Calu3 (cell line): ENCODE results near the gene CCDC200. TPM values are rescaled to one million over a fixed set of nuclear protein-coding genes. Genes with fewer than 3 reads are reported as not detected.
A peak's percentile ranks its signal among the peaks of the same experiment; 100 is the strongest.

Source experiments
- BruUV-seq: library from RNA; stranded (reverse); fragments of 400-500 nt; replicated peaks from 2 replicates; lab custom pipeline; 2021; lab: Mats Ljungman, UMichigan
- CTCF ChIA-PET: fragments of 300-600 bp; sonication (Branson Sonifier 250); formaldehyde crosslinking; loops from one replicate; lab custom pipeline; 2022; ENCODE audit warnings: antibody characterized with exemption; lab: Charles Lee
- DNase-seq: peaks from one replicate; pipeline ENCODE4 v3.0.0; 2022
- H3K27ac Mint-ChIP-seq: one replicate; pipeline ENCODE4 v1.8.0; 2022; ENCODE audit warnings: mixed read lengths; ENCODE audit not compliant: unreplicated experiment
- H3K27me3 Mint-ChIP-seq: one replicate; pipeline ENCODE4 v1.8.0; 2022; ENCODE audit warnings: mixed read lengths; ENCODE audit not compliant: unreplicated experiment
- H3K36me3 Mint-ChIP-seq: one replicate; pipeline ENCODE4 v1.8.0; 2022; ENCODE audit warnings: mild to moderate bottlenecking, moderate library complexity, mixed read lengths; ENCODE audit not compliant: insufficient read depth, unreplicated experiment
- H3K4me1 Mint-ChIP-seq: one replicate; pipeline ENCODE4 v1.8.0; 2022; ENCODE audit warnings: mild to moderate bottlenecking, low read depth, mixed read lengths; ENCODE audit not compliant: unreplicated experiment
- H3K4me3 Mint-ChIP-seq: one replicate; pipeline ENCODE4 v1.8.0; 2022; ENCODE audit warnings: mild to moderate bottlenecking, low read depth, moderate library complexity, mixed read lengths; ENCODE audit not compliant: unreplicated experiment
- H3K9me3 Mint-ChIP-seq: one replicate; pipeline ENCODE4 v1.8.0; 2022; ENCODE audit warnings: low read depth, mixed read lengths; ENCODE audit not compliant: unreplicated experiment
- CTCF ChIP-seq: fragments of 200-600 bp; IDR thresholded peaks from one replicate; pipeline ENCODE4 v1.8.0; 2022; ENCODE audit warnings: antibody characterized with exemption; ENCODE audit not compliant: unreplicated experiment
- intact Hi-C: fragments of 100-400 bp; cut with micrococcal nuclease; formaldehyde crosslinking; loops from one replicate; pipeline ENCODE4 v1.10.0; 2022; ENCODE audit not compliant: unreplicated experiment
- total RNA-seq: library from RNA; stranded (reverse); gene quantifications from 2 replicates; pipeline ENCODE4 v1.2.3, GENCODE V29; 2022

Gene CCDC200
- total RNA-seq, 1 experiment from 2014 or later, result not detected

GRCh38 chr17:43175213-43176118 lies 53.0 kb downstream of the CCDC200 start:
- no peak for DNase-seq
- peaks cover 46% of the 10 kb centered on the region for H3K36me3 Mint-ChIP-seq
- peak overlapping the region; percentile 69 for H3K4me3 Mint-ChIP-seq
- CTCF ChIA-PET, result interaction anchor here (0.7 kb wide), 1 partner anchor 130 kb away, joined by 3 read pairs; no protein-coding TSS in a partner anchor
- no TSS peak for BruUV-seq
- no peaks in the 10 kb centered on the region for H3K9me3 Mint-ChIP-seq
- H3K4me1 Mint-ChIP-seq, result peaks cover 24% of the 10 kb centered on the region
- no peak for TF ChIP-seq CTCF
- H3K27ac Mint-ChIP-seq, result peak overlapping the region; percentile 93
- H3K27me3 Mint-ChIP-seq, result no peaks in the 10 kb centered on the region
- intact Hi-C loops, result no loop called here

GRCh38 chr17:43171586-43172487 lies 56.6 kb downstream of the CCDC200 start:
- CTCF ChIA-PET, result interaction anchor here (0.6 to 1.8 kb wide), 12 partner anchors 27 to 636 kb away, joined by 3 to 15 read pairs (median 4); partner anchors contain the start of genes ARL4D, BRCA1, NAGLU and RPL27
- intact Hi-C loops, result loop anchor here (2.0 to 5.0 kb wide), 2 partner anchors 43 to 150 kb away; partner anchors contain the start of gene VAT1

More at GRCh38 chr17:43171586-43172487, 56.6 kb downstream of the CCDC200 start:
- Mint-ChIP-seq H3K4me3 (no peak overlapping the region), H3K36me3 (peaks cover 28% of the 10 kb centered on the region), H3K9me3 (no peaks in the 10 kb centered on the region), H3K27me3 (no peaks in the 10 kb centered on the region), H3K4me1 (peaks cover 31% of the 10 kb centered on the region), H3K27ac (no peak overlapping the region)
- peak; percentile 42 for TF ChIP-seq CTCF
- BruUV-seq, result TSS peak; percentile 85
- DNase-seq, result peak; percentile 73

Other genes starting within 250 kb of the CCDC200 start
- 2.0 and 2.1 TPM in 2 replicates for gene PTGES3L, start 248.5 kb downstream of the CCDC200 start, total RNA-seq
- gene RUNDC1, start 248.1 kb downstream of the CCDC200 start, total RNA-seq, result 32.8 and 35.4 TPM in 2 replicates
- gene RPL27, start 230.2 kb downstream of the CCDC200 start, total RNA-seq, result 1,193 and 1,292 TPM in 2 replicates
- gene IFI35, start 221.8 kb downstream of the CCDC200 start, total RNA-seq, result 98.6 and 195 TPM in 2 replicates
- gene VAT1, start 206.2 kb downstream of the CCDC200 start, total RNA-seq, result 149 and 156 TPM in 2 replicates
- 0.15 and 0.40 TPM in 2 replicates for gene RND2, start 203.4 kb downstream of the CCDC200 start, total RNA-seq
- 62.7 and 67.1 TPM in 2 replicates for gene BRCA1, start 103.3 kb downstream of the CCDC200 start, total RNA-seq
- 89.0 and 101 TPM in 2 replicates for gene NBR1, start 57.4 kb downstream of the CCDC200 start, total RNA-seq
- gene TMEM106A, start 16.7 kb downstream of the CCDC200 start, total RNA-seq, result 3.4 and 5.2 TPM in 2 replicates
- 5,045 and 5,662 TPM in 2 replicates for gene RNU2-1, start 5.4 kb upstream of the CCDC200 start, total RNA-seq
- 3.4 TPM in 2 replicates for gene ARL4D, start 170.4 kb upstream of the CCDC200 start, total RNA-seq